Right lobe of liver (tissue), 6 donors: ENCODE data around the gene BLACAT1. TPM values are rescaled to one million over a fixed set of nuclear protein-coding genes. Genes with fewer than 3 reads are reported as not detected.
"Not testable (repeated sequence)": the region's sequence is repeated elsewhere in the genome, so short reads cannot be mapped to it uniquely, and the experiment has no call there.

ENCODE experiments used
- ATAC-seq, 4 donors: fragments of 200-7000 bp; cut with Tn5 transposase; one replicate each; pipeline ENCODE4 v1.9.1; 2020; ENCODE audit warnings: mild to moderate bottlenecking in 4 of 4, moderate library complexity in 4 of 4
- DNase-seq, 3 donors: peaks; one replicate each; pipeline ENCODE4 v3.0.0-alpha.2; 2020
- H3K27ac ChIP-seq, 3 donors: fragments of 200-600 bp; one replicate each; pipeline ENCODE4 v1.8.0; 2022
- H3K27me3 ChIP-seq, 2 donors: fragments of 200-600 bp; one replicate each; pipeline ENCODE4 v1.8.0; 2022
- H3K36me3 ChIP-seq, 4 donors: fragments of 200-600 bp; sonication (generic) in 1 of 4; one replicate each; pipeline versions ENCODE4 v1.5.1 to v1.8.0; 2017 to 2022; ENCODE audit warnings: control low read depth in 1 of 4
- H3K4me1 ChIP-seq, 4 donors: fragments of 200-600 bp; sonication (generic) in 1 of 4; one replicate each; pipeline versions ENCODE4 v1.5.1 to v1.8.0; 2017 to 2022; ENCODE audit warnings: control low read depth in 1 of 4
- H3K4me3 ChIP-seq, 3 donors: fragments of 200-600 bp; one replicate each; pipeline ENCODE4 v1.8.0; 2022
- H3K9me3 ChIP-seq, 4 donors: fragments of 200-600 bp; sonication (generic) in 1 of 4; one replicate each; pipeline versions ENCODE4 v1.5.1 to v1.8.0; 2017 to 2022; ENCODE audit warnings: control low read depth in 1 of 4
- CTCF ChIP-seq, 4 donors: fragments of 200-600 bp in 3 of 4; fragments of 450-650 bp in 1 of 4; IDR thresholded peaks; one replicate each; pipeline versions ENCODE4 v1.5.1 to v1.8.0; 2016 to 2022; ENCODE audit warnings: antibody characterized with exemption in 4 of 4, mild to moderate bottlenecking in 2 of 4
- POLR2A ChIP-seq: fragments of 450-650 bp; IDR thresholded peaks from one replicate; pipeline ENCODE4 v1.6.1; 2017; ENCODE audit warnings: antibody characterized with exemption, mild to moderate bottlenecking
- WGBS: methylation state at CpG from one replicate; pipeline ENCODE4 v1.1.6; 2018; ENCODE audit warnings: low coverage, low lambda C conversion rate; ENCODE audit not compliant: insufficient coverage; ENCODE audit errors: missing lambda C conversion rate; 5-methylcytosine and 5-hydroxymethylcytosine counted together
- intact Hi-C, 2 donors: fragments of 100-400 bp; cut with DNase I; formaldehyde crosslinking; loops; one replicate each; pipeline versions ENCODE4 v1.11.2 to v1.14.1; 2022
- total RNA-seq, 6 experiments: library from RNA; depleted of rRNA in 2 of 6; stranded (reverse); fragments of >200 nt in 2 of 6; fragmentation: NEBNext Ultra II Directional in 3 of 6; extraction: Animal tissue kit (Norgen Biotek cat#: 25700) in 3 of 6; gene quantifications; one replicate each; pipeline versions ENCODE4 v1.1.0 to v1.2.4, GENCODE V29; 2016 to 2023
- donor health status: DM: no; HTN: yes; CAD: no.
- donor health status: DM: no; HTN: no; CAD: no.
- donor health status: DM: no; HTN: no; CAD: no.
- donor health status: DM: no; HTN: yes; CAD: no.
- donor health status: DM: no; HTN: yes; CAD: no.

BLACAT1 gene
- total RNA-seq, 6 experiments from 2014 or later: 0.06 TPM; not detected in 5

GRCh38 chr1:205481629-205482151, 25.8 kb upstream of the BLACAT1 start:
- no peak for TF ChIP-seq POLR2A
- TF ChIP-seq CTCF (IDR thresholded peaks at IDR 0.05): no peak
- no peaks in the 10 kb centered on the region for H3K9me3 ChIP-seq
- H3K27me3 ChIP-seq: no peaks in the 10 kb centered on the region
- no peak for DNase-seq
- no peaks in the 10 kb centered on the region for H3K36me3 ChIP-seq
- H3K4me1 ChIP-seq: no peaks in the 10 kb centered on the region
- H3K27ac ChIP-seq: no peak overlapping the region
- ATAC-seq: no peak
- H3K4me3 ChIP-seq: no peak overlapping the region
- 32% methylated on average over 13 of the region's 15 CpGs for WGBS
- intact Hi-C loops: loop anchor here (10.0 kb wide), 2 partner anchors 127 to 137 kb away; partner anchors contain the start of gene KLHDC8A (in 1 of the 2)

GRCh38 chr1:205481218-205481617, 25.4 kb upstream of the BLACAT1 start:
- Histone ChIP-seq H3K27me3 (no peaks in the 10 kb centered on the region), H3K9me3 (no peaks in the 10 kb centered on the region), H3K27ac (no peak overlapping the region), H3K4me1 (no peaks in the 10 kb centered on the region), H3K36me3 (no peaks in the 10 kb centered on the region), H3K4me3 (no peak overlapping the region)
- TF ChIP-seq POLR2A (no peak), CTCF (IDR thresholded peaks at IDR 0.05) (no peak)
- intact Hi-C loops: loop anchor here (10.0 kb wide), 2 partner anchors 126 to 136 kb away; partner anchors contain the start of gene KLHDC8A (in 1 of the 2)
- 24% methylated on average over 7 of the region's 11 CpGs for WGBS
- ATAC-seq (no peak), DNase-seq (no peak)

- Histone ChIP-seq H3K36me3 (no peaks in the 10 kb centered on the region), H3K4me1 (no peaks in the 10 kb centered on the region), H3K27me3 (no peaks in the 10 kb centered on the region), H3K27ac (no peak overlapping the region), H3K4me3 (no peak overlapping the region), H3K9me3 (no peaks in the 10 kb centered on the region)
- DNase-seq: no peak
- intact Hi-C loops: loop anchor here (10.0 kb wide), 2 partner anchors 126 to 136 kb away; partner anchors contain the start of gene KLHDC8A (in 1 of the 2)
- TF ChIP-seq CTCF (IDR thresholded peaks at IDR 0.05): no peak
- ATAC-seq: no peak
- 32% methylated on average over 13 of the region's 17 CpGs for WGBS
Measured at GRCh38 chr1:205480349-205480985, 24.6 kb upstream of the BLACAT1 start.

GRCh38 chr1:205478985-205479384, 23.1 kb upstream of the BLACAT1 start:
- DNase-seq, H3K36me3 ChIP-seq, H3K4me3 ChIP-seq, H3K27me3 ChIP-seq, H3K9me3 ChIP-seq, ATAC-seq, intact Hi-C loops, H3K27ac ChIP-seq, H3K4me1 ChIP-seq: not testable (repeated sequence)
- WGBS: 33% methylated on average over 1 of the region's 2 CpGs

- ATAC-seq (peak in 2 of 4 donors; percentile 21 to 25), DNase-seq (no peak)
- Histone ChIP-seq H3K9me3 (no peaks in the 10 kb centered on the region), H3K36me3 (no peaks in the 10 kb centered on the region), H3K27ac (no peak overlapping the region), H3K4me1 (no peaks in the 10 kb centered on the region), H3K4me3 (no peak overlapping the region), H3K27me3 (no peaks in the 10 kb centered on the region)
- WGBS: 47% methylated on average over 4 of the region's 12 CpGs
- no peak for TF ChIP-seq CTCF (IDR thresholded peaks at IDR 0.05)
- no peak for TF ChIP-seq POLR2A
- intact Hi-C loops: no loop called here
Measured at GRCh38 chr1:205477759-205478247, 22.0 kb upstream of the BLACAT1 start.
